ENCODE measurements around the gene CFAP61.

The CFAP61 gene

DNA sequence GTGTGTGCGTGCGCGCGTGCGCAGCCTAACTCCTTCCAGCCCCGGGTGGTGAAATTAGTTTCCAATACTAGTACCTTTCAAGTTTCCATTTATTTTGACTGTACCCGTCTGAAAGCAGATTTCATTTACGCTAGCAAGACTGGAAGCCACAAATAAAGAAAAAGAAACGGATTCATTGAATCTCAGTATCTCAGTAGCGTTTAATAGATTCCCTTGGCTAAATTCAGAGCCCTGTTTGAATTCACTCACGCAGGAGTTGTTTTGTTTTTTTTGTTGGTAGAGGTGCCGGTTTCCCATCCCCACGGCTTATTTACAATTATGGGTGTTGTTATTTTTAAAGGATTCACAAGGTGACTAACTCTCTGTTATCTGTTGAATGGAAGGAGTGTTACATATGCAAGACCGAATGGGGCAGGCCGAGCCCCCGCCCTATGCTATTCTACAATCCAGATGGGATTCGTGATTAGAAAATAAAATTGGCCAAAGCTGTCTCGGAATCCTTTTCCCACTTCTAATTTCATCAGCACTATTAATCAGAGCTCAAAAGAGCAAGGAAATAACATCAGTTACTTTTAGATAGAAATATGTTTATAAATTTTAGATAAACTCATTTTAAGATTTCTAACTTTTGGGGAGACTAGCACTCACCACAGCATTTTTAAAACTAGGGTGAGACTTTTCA, 313.3 kb downstream of the CFAP61 start:
- no peak for DNase-seq (ENCODE audit: low spot score)

DNA sequence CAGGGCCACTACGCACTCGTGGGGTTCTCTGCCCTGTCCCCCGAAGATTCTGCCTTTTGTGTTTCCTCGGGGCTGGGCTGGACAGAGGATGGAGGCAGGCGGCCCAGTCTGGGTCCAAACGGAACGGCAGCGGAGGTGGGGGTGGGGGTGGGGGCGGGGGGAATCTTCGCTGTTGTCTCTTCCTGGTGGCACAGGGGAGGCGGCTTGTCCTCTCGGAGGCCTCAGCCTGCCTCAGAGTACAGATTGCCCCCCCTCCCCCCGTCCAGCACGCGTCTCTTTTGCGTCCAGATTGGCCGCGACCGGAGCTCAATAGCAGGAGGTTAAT, 314.2 kb downstream of the CFAP61 start:
- no peak for DNase-seq (ENCODE audit: low spot score)

DNA sequence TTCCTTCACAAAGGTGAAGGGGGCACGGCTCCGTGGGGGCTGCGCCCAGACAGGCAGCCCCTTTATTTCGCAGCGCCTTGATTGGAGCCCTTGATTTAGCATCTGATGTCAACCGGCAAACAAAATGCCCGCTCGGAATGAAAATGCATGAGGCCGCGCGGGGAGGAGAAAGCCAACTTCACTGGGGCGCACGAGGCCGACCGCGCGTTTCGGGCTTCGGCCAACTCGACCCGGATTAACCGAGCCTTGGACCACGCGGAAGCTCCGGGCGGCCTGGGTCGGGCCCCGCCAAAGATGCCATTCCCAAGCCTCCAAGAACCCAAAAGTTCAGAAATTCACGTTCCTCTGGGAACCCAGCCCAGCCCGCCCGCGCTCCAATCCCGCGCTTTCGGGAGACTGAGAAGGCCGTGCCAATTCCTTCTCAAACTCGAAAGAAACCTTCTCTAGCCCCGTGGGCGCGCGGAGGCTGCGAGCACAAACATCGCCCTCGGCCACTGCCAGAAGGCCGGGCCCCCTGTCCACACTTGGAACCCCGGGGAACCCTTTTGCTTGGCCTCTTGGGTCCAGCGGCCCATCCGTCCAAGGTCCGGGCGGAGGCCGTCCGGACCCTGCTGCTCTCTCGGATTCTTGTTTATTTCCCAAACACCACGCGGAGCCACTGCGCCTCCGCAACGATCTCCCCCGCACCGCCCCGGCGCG, 314.7 kb downstream of the CFAP61 start:
- DNase-seq (ENCODE audit: low spot score) = no peak

DNA sequence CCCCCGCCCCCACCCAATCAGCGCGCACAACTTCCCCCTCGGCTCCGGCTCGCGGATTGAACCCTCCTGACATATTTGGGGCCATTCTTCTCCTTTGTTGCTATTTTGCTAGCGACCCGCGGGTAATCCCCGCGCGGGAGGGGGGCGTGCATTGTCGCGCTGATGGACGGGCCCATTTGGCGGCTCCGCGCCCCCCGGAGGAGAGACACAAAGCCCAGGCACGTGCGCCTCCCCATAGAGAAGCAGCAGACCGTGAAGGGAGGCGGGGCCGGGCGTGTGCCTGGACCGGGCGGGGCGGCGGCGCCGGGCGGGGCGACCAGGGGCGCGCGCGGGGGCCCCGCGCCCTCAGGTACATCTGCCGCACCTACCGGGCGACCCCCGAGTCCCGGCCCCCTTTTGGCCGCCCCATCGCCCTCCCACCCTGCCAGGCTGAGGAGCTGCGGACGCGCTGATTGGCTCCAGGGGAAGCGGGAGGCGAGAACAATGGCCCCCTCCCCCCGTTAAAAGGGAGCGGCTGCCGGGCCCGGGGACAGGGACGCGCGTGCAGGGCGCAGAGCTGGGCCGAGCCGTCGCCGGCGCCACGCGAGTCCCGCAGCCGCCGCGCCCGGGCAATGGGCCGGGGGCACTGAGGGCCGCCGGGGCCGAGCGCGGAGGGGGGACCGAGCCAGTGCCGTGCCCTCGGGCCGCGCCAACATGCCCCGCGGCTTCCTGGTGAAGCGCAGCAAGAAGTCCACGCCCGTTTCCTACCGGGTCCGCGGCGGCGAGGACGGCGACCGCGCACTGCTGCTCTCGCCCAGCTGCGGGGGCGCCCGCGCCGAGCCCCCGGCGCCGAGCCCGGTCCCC, 315.5 kb downstream of the CFAP61 start, which contains the start of gene INSM1:
Gene INSM1, plus strand, starts transcription at position 530 of the 843 bp plus-strand sequence. Its CDS starts 164 bp downstream, at position 694.
- no peak for DNase-seq (ENCODE audit: low spot score)

DNA sequence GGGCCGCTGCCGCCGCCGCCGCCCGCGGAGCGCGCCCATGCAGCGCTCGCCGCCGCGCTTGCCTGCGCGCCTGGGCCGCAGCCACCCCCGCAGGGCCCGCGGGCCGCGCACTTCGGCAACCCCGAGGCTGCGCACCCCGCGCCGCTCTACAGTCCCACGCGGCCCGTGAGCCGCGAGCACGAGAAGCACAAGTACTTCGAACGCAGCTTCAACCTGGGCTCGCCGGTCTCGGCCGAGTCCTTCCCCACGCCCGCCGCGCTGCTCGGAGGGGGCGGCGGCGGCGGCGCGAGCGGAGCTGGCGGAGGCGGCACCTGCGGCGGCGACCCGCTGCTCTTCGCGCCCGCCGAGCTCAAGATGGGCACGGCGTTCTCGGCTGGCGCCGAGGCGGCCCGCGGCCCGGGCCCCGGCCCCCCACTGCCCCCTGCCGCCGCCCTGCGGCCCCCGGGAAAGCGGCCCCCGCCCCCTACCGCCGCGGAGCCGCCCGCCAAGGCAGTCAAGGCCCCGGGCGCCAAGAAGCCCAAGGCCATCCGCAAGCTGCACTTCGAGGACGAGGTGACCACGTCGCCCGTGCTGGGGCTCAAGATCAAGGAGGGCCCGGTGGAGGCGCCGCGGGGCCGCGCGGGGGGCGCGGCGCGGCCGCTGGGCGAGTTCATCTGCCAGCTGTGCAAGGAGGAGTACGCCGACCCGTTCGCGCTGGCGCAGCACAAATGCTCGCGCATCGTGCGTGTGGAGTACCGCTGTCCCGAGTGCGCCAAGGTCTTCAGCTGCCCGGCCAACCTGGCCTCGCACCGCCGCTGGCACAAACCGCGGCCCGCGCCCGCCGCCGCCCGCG, 316.3 kb downstream of the CFAP61 start:
- no peak for DNase-seq (ENCODE audit: low spot score)

DNA sequence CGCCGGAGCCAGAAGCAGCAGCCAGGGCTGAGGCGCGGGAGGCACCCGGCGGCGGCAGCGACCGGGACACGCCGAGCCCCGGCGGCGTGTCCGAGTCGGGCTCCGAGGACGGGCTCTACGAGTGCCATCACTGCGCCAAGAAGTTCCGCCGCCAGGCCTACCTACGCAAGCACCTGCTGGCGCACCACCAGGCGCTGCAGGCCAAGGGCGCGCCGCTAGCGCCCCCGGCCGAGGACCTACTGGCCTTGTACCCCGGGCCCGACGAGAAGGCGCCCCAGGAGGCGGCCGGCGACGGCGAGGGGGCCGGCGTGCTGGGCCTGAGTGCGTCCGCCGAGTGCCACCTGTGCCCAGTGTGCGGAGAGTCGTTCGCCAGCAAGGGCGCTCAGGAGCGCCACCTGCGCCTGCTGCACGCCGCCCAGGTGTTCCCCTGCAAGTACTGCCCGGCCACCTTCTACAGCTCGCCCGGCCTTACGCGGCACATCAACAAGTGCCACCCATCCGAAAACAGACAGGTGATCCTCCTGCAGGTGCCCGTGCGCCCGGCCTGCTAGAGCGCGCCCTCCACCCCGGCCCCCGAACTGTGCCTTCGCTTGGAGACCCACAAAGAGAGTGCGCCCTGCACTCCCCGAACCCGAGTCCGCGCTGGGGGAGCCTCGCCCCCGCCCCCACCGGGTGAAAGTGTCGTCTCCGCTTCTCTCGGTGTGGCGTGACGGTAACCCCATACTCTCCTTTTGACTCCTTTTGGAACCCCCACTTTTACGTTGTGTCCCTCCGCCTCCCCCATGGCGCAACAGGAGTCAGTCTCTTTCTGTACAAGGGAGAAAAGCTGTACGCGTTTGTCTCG, 317.1 kb downstream of the CFAP61 start:
- no peak for DNase-seq (ENCODE audit: low spot score)

DNA sequence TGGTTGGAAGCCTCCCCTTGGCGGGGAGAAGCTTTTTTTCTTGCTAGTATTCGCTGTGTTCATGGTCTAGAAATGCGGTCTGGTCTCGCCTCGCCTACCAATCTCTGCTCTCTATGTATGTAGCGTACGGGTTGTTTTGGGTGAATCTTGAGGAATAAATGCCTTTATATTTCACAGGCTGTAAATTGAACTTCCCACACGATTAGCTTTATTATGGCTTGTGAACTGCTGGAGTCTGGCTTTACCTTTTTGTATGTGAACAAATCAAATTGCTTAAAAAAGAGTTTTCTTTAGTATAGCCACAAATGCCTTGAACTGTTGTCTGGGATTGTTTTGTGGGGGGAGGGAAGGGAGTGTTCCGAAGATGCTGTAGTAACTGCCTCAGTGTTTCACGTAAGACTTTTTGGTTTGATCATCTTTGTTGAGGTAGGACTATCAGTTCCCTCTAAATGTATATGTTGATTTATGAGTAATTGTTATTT, 317.8 kb downstream of the CFAP61 start:
- DNase-seq (ENCODE audit: low spot score) = no peak

DNA sequence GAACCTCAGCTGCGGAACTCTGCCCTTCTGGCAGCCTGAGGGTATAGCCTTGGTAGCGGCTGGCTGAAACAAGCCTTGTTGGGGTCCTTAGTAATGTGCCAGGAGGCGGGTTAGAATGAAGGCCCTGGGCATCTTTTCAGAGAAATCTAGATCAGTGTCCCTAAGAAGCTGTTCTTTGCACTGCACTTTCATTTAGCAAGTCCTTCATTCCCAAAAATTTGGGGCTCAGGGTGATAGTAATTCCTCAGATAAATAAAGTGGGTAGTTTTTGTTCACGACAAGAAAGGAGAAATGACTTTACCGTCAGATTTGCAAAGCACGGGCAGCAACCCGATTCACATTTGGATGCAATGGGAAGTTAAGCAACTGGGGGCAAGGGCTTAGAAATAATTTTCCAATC, 318.8 kb downstream of the CFAP61 start:
- DNase-seq (ENCODE audit: low spot score) = no peak

DNA sequence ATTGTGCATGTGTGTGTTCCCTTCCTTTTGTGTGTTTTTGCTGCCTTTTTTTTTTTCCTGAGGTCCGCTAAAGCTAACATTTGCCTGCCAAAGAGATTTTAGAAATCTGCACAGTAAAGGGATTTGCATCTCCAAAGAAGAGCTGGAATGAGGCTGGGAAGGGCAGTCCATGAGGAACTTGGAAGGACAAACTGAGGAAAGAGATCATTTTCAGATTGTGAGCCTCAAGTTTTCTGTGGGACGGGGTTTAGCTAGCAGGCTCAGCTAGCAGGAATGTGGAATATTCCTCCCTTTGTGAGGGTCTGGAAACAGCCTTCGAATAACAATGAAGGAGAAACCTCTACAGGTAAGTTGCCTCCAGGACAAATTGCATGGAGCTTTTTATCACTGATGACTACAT, 319.3 kb downstream of the CFAP61 start:
- DNase-seq (ENCODE audit: low spot score) = no peak

DNA sequence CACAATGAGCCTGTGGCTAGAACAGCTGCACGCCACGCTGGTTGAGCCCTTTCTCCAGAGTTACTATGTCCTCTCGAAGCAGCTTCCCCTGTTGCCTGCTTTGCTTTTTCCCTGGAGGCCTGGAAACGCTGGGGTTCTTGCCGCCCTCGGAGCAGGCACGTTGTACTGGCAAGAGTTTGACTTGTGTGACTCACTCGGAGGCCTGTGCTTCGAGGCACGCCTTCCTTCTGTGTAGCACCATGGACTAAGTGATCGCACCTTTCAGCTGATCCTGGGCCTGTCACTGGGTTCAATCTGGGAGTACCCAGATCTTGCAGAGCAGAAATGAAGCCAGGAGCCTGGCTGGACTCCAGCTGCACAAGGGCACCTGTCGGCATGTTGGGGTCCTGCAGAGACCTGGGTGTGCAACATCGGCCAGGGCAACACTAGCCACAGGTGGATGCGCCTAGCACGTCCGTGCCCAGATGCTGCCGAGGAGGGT, 320.8 kb downstream of the CFAP61 start:
- DNase-seq (ENCODE audit: low spot score) = no peak

DNA sequence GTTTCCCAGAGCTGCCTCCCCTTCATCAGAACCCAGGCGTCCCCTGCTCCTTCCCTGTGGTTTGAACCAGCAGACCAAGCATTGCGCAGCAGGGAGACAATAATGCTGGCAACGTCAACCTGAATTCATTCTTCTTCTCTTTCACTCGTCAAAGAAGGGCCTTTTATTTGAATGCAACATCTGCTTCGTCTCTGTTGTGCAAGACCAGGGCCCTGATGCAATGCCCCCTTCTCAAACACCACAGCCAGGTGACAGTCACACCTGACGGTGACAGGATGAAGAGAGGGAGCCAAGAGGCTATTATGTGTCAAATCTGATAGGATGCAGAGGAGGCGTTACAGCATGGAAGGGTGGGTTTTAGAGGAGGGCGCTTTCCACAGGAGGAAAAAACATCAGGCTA, 323.5 kb downstream of the CFAP61 start:
- DNase-seq (ENCODE audit: low spot score) = no peak

DNA sequence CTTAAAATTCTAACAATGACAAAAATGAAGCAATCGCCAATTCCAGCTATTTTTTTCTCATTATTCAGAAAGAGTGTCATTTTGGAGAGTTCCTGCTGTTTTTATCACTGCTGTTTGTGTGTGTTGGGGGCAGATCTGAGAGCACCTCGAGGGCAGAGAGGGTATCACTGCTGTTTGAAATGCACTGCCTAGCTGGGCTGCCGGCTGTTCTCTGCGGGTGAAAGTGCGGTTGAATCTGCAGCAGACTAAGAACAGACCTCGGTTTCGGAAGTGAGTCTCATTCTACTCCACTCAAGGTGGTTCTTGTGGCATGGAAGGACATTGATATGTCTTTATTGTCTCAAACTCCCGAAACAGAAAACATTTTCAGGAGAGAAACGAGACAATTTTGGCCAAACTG, 333.9 kb downstream of the CFAP61 start:
- DNase-seq (ENCODE audit: low spot score) = no peak

DNA sequence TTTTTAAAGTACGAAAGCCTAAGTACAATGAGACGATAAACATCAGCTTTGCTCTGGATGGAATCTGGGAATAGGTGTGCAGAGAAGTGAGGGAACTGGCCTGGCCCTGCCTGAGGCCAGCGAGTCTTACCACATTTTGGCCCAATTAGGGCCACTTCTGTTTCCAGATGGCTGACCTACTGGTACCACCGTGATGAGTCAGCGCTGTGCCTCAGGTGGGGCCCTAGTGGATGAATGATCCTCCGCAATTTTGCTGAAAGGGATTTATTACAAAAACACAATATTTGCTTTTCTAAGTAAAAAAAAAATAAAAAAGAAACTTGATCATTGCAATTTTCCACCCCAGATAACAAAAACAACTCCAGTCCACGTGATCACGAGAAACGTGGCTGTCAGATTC, 338.1 kb downstream of the CFAP61 start:
- no peak for DNase-seq (ENCODE audit: low spot score)

DNA sequence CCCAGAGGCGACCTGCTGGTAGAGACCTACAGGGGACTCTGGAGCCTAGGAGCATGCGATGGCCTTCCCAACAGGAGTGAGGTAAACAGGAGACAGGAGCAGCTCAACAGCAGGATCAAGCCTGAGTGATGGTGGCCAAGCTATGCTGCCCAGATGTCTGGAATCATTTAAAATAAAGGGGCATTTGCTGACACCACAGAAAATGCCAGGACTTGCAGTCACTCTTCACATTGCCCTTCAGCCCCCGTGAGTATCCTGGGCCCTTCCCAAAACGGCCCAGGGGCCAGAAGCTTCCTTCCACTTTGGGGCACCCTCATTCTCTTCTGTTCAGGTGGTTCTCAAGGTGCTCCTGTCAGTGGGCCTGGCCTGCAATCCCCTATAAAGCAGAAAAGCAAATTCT, 338.8 kb downstream of the CFAP61 start:
- no peak for DNase-seq (ENCODE audit: low spot score)

DNA sequence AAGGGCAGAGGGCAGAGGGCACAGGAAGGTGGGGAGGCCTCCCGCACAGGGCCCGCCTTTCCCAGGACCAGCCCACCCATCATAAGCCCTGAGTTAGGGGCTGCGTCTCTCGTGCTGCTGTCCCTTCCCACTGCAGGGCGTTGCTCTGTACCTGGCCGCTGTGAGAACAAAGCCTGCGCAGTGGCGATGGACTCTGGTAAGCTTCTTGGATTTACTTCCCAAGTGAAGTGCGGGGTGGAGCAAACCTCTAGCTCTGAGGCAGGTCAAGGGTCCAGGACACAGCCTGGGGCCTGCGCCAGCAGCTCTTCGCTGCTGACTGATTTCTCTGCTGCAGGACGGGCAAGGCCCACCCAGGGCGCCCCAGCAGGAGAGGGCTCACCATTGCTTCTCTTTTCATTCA, 339.4 kb downstream of the CFAP61 start:
- DNase-seq (ENCODE audit: low spot score) = no peak

DNA sequence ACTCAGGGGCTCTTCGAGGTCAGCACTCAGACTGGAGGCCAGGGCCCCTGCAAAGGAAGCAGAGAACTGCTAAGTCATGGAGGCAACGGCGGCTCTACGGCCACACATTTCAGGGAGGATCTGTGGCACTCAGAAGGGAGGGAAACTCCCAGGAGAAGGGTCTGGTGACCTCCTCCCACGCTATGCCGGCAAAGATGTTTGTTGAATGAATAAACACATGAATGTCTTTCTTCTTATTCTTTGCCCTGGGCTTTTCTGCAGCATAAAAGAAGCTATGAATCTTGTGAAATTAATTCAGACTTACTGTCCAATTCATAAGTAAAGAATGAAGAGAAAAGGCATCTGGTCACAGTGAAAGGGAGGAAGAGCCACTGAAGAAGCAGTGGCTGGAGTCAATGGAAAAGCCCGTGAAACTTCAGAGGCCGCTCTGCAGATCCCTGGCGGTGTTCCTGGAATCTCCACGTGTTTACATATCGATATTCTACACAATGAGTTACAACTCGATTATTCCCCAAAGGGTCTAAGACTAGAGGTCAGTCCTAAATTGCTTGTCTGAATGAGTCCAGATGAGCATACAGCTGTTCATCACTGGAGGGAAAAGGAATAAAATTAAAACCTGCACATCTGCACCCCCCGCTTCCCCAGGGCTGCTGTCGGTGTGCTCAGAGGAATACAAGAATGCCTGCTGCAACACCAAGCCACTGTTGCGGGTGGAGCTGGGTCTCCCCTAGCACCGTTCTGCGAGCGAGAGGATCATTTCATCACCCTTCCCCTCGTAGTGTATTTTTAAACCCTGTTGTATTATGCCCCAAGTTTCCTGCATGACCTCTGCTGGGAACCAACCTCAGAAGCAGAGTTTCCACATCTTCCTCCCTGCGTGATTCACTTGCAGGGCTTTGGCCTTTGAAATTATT, 341.1 kb downstream of the CFAP61 start:
- no peak for DNase-seq (ENCODE audit: low spot score)

DNA sequence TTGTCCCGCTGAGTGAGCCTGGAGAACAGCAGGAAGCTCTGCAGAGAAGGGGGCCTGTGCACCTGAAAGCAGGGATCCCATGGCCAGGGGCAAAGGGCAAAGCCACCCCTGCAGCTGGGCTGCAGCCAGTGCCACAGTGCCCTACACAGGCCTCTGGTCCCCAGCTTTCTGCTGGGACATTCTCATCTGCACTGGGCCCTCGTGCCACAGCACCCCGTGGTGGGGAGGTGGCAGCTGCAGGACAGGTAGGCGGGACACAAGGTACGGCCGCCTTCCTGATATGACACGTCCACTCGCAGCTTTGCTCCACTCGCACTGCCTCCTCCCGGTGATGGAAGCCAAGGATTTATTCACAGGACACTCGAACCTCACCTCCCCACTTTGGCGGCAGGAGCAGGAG, 342.8 kb downstream of the CFAP61 start:
- no peak for DNase-seq (ENCODE audit: low spot score)

DNA sequence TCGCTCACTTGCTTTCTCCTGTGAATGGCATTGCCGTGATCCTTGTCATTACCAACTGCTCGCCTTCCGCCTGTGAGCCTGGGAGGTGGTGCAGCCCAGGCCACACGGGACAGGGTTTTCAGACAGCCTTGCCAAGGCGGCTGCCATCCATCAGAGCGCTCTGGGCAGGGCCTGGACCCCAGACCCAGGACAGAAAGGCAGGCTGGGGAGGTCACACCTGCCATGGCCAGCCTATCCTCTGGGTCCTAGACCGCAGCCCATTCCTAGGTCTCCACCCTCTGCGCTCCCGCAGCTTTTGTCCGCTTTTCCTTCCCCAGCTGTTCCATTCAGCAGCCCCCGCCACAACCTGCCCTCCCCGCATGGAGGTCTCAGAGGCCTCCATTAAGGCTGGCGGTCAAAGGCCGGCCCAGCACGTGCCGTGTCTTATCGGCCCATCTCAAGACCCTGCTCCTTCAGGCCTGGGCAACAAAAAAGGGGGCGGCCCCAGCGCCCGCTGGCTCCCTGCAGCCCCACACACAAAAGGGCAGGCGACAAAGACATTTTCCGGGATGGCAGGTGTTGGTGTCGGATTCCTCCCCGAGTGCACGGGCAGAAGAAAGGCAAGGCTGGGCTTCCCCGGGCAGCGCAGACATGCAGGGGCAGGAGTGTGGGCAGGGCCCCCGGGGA, 343.7 kb downstream of the CFAP61 start:
- no peak for DNase-seq (ENCODE audit: low spot score)

DNA sequence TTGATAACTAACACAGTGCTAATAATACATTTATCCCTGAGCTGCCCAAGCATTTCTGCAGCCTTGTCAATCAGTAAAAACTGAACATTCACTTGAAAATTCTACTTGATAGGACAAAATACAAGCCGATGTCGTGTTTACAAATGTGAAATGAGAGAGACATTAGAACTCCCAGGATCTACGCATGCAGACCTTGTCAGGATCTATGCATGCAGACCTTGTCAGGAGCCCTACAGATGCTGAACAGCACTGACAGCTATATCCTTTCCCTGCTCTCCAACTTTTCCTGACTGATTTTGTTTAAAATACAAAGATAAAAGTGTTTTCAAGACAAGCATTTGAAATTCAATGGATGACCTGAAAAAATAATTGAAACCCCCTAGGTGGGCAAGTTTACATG, 344.5 kb downstream of the CFAP61 start:
- DNase-seq (ENCODE audit: low spot score) = no peak

Measured in CD4-positive, alpha-beta T cell treated with Interleukin-2 at 100 ng/mL for 4 hours (primary cell).